VCaP (cell line): Measurements from ENCODE around the gene RHOH.
"Not testable (repeated sequence)": the region's sequence is repeated elsewhere in the genome, so short reads cannot be mapped to it uniquely, and the experiment has no call there.

ENCODE experiments used
- H3K27ac ChIP-seq: fragments of 450-650 bp; 2 replicates; pipeline ENCODE4 v1.5.1; 2017
- TF ChIP-seq, protein P1 (sequence below): fragments of 450-650 bp; conservative IDR thresholded peaks from 2 replicates; pipeline ENCODE4 v1.5.1; 2017; ENCODE audit warnings: mild to moderate bottlenecking, moderate library complexity

The RHOH gene

DNA sequence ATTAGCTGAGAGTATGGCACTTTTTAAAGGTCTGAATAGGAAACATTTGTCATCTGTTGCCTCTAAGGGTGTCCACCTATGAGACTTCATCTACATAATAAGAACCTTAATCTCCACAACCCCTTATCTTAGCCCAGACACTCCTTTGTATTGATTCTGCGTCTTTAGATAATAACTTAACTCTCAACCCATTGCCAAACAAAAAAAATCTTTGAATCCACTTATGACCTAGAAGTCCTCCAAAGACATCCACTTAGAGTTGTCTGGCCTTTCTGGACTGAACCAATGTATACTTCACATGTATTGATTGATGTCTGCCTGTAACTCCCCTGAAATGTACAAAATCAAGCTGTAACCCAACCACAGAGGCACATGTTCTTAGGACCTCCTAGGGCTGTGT lies 72.3 kb downstream of the RHOH start:
- no peak overlapping the region for H3K27ac ChIP-seq
- TF ChIP-seq, protein P1, sequence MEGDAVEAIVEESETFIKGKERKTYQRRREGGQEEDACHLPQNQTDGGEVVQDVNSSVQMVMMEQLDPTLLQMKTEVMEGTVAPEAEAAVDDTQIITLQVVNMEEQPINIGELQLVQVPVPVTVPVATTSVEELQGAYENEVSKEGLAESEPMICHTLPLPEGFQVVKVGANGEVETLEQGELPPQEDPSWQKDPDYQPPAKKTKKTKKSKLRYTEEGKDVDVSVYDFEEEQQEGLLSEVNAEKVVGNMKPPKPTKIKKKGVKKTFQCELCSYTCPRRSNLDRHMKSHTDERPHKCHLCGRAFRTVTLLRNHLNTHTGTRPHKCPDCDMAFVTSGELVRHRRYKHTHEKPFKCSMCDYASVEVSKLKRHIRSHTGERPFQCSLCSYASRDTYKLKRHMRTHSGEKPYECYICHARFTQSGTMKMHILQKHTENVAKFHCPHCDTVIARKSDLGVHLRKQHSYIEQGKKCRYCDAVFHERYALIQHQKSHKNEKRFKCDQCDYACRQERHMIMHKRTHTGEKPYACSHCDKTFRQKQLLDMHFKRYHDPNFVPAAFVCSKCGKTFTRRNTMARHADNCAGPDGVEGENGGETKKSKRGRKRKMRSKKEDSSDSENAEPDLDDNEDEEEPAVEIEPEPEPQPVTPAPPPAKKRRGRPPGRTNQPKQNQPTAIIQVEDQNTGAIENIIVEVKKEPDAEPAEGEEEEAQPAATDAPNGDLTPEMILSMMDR = no peak

DNA sequence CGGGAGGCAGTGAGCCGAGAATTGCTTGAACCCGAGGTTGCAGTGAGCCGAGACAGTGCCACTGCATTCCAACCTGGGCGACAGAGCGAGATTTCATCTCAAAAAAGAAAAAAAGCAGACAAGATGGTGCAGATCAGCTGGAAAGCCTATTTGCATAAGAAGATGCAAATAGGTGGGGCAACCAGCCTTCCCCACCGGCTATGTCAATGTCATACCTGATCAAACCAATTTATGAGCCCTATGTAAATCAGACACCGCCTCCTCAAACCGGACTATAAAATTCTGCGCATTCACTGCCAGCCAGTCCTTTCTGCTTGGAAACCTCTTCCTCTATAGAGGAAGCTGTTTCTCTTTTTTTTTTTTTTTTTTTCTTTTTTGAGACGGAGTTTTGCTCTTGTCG lies 73.8 kb downstream of the RHOH start:
- TF ChIP-seq, protein P1 = no peak
- H3K27ac ChIP-seq = no peak overlapping the region

DNA sequence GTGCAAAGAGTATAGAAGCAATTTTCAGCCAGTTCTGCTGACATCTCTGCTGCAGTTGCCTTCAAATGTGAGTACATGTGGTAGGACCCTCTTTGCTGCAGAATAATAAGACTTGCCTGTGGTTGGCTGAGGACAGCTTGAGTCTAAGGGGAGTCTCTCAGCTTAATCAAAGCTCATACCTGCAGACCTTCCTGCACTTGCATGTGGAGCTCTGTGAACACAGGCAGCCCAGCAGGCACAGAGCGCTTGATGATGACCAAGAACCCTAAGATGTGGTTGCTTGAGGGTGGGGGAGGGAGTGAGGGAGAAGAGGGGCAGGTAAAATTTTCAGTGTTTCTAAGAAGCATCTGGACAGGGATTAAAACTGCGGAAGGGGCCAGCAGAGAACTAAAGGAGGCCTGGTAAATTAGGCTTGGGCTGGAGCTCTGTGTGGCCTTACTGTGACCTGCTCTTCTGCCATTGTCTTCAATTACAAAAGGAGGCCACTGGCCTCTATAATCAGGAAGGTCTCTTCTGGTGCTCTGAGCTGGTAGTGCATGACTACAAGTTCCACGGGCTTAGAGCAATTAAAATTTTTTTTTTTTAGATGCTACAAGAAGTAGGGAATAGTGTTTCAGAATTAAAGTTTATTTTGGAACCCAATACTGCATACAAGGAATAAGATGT lies 78.4 kb downstream of the RHOH start:
- no peak overlapping the region for H3K27ac ChIP-seq
- TF ChIP-seq, protein P1 = no peak

DNA sequence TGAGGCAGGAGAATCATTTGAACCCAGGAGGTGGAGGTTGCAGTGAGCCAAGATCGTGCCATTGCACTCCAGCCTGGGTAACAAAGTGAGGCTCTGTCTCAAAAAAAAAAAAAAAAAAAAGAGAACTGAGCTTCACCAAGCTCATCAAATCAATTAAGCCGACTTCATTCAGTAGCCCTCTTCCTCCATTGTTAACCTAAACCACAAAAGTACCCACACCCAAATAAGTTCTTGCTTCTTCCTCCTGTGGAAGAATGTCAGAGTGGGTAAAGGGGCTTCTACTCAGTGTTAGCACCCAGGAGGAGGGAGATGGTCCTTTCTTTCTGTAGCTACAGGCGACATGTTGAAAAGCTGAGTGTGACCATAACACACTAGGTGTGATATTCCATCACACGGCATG lies 79.7 kb downstream of the RHOH start:
- no peak overlapping the region for H3K27ac ChIP-seq
- TF ChIP-seq, protein P1 = no peak

DNA sequence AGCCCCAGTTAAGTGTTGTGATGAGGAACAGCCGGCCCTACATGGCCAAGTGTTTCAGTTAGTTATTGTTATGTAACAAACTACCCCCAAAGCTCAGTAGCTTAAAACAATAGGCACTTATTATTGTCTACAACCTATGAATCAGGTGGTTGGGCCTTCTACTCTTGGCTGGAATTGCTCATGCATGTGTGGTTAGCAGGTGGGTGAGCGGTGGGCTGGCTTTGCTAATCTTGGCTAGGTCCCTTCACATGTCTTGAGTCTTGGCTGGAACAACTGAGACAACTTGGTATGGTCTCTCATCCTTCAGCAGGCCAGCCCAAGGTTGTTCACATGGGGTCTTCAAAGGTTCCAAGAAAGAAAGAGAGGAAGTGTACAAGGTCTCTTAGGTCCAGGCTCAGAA lies 83.8 kb downstream of the RHOH start:
- TF ChIP-seq, protein P1 = no peak
- no peak overlapping the region for H3K27ac ChIP-seq

DNA sequence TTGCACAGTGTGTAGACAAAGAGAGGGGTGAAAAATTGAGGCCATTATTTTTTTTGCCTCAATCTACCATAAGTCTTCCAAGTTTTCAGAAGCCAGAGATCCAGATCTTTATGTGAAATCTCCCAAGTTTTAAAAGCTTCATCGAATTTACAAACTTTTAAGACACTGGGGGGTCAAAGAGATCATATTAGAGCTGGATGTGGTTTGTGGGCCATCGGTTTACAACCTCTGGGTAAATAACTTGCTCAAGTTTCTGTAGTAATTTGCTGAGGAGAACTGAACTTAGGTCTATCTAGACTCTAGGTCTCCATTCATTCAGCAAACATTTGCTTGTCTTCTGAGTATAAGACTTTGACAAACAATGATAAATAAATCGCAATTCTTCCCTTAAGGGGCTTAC lies 84.3 kb downstream of the RHOH start:
- no peak overlapping the region for H3K27ac ChIP-seq
- TF ChIP-seq, protein P1 = no peak

DNA sequence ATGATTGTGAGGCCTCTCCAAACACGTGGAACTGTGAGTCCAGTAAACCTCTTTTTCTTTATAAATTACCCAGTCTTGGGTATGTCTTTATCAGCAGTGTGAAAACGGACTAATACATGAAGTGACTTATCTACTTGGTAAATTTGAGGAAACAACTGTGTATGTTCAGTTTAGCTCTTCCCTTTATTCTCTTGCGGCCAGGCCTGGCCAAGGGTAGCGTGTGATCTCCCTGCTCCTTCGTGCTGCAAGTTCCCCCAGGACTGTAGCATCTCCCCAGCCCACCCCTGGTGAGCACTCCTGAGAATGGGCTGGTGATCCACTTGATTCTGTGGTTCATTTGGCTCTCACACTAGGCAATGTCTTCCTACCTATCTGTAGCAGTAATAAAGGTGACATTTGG lies 85.1 kb downstream of the RHOH start:
- no peak overlapping the region for H3K27ac ChIP-seq
- TF ChIP-seq, protein P1 = no peak

DNA sequence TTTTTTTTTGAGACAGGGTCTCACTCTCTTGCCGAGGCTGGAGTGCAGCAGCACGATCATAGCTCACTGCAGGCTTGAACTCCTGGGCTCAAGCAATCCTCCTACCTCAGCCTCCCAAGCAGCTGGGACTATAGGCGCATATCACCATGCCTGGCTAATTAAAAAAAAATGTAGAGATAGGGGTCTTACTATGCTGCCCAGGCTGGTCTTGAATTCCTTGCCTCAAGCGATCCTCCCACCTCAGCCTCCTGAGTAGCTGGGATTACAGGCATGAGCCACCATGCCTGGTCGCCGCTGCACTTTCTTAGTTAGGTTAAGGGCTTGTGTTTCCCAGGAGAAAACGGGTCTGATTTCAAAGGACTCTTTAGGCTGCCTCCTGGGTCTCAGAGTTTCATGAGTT lies 86.0 kb downstream of the RHOH start:
- H3K27ac ChIP-seq = not testable (repeated sequence)
